Lower lobe of right lung (tissue), 2 donors: ENCODE data around the gene LMAN2. TPM values are rescaled to one million over a fixed set of nuclear protein-coding genes. Genes with fewer than 3 reads are reported as not detected.
A peak's percentile ranks its signal among the peaks of the same experiment; 100 is the strongest.

Source experiments
- ATAC-seq, 2 donors: fragments of 200-7000 bp; cut with Tn5 transposase; one replicate each; pipeline ENCODE4 v1.9.1; 2020 to 2022; ENCODE audit warnings: mild to moderate bottlenecking in 2 of 2, moderate library complexity in 2 of 2
- DNase-seq: peaks from one replicate; pipeline ENCODE4 v3.0.0-alpha.2; 2020
- H3K27ac ChIP-seq: fragments of 200-600 bp; one replicate; pipeline ENCODE4 v1.8.0; 2022
- H3K27me3 ChIP-seq: fragments of 200-600 bp; one replicate; pipeline ENCODE4 v1.8.0; 2022; ENCODE audit warnings: low read depth
- H3K36me3 ChIP-seq: fragments of 200-600 bp; one replicate; pipeline ENCODE4 v1.8.0; 2022; ENCODE audit warnings: mild to moderate bottlenecking
- H3K4me1 ChIP-seq: fragments of 200-600 bp; one replicate; pipeline ENCODE4 v1.8.0; 2022
- H3K4me3 ChIP-seq: fragments of 200-600 bp; one replicate; pipeline ENCODE4 v1.8.0; 2022; ENCODE audit warnings: mild to moderate bottlenecking
- H3K9me3 ChIP-seq: fragments of 200-600 bp; one replicate; pipeline ENCODE4 v1.8.0; 2022
- CTCF ChIP-seq: fragments of 200-600 bp; IDR thresholded peaks from one replicate; pipeline ENCODE4 v1.8.0; 2022; ENCODE audit warnings: antibody characterized with exemption, mild to moderate bottlenecking
- intact Hi-C: fragments of 100-400 bp; cut with DNase I; formaldehyde crosslinking; loops from one replicate; pipeline ENCODE4 v1.11.0; 2022
- total RNA-seq: library from RNA; stranded (reverse); fragmentation: NEBNext Ultra II Directional; extraction: Animal tissue kit (Norgen Biotek cat#: 25700); gene quantifications from one replicate; pipeline ENCODE4 v1.2.1, GENCODE V29; 2021
- donor health status: DM: no; HTN: yes; CAD: no; lungs with severe emphysema.

Gene LMAN2
- total RNA-seq, 1 donor from 2014 or later = 108 TPM

- Histone ChIP-seq H3K4me1 (peaks cover 55% of the 10 kb centered on the region), H3K36me3 (peaks cover 14% of the 10 kb centered on the region), H3K27ac (peak overlapping the region; percentile 24), H3K27me3 (no peaks in the 10 kb centered on the region), H3K9me3 (no peaks in the 10 kb centered on the region), H3K4me3 (peak overlapping the region; percentile 62)
- ATAC-seq (peak in 1 of 2 donors; percentile 2), DNase-seq (no peak)
- no peak for TF ChIP-seq CTCF
- intact Hi-C loops = no loop called here
These were observed 40.1 kb downstream of the LMAN2 start for GRCh38 chr5:177311392-177311722.

- H3K27ac ChIP-seq = peak overlapping the region; percentile 24
- no peak for DNase-seq
These were observed 40.6 kb downstream of the LMAN2 start for GRCh38 chr5:177310757-177311391.

GRCh38 chr5:177310332-177310731 is 41.1 kb downstream of the LMAN2 start:
- peak overlapping the region; percentile 24 for H3K27ac ChIP-seq
- no peak overlapping the region for H3K4me3 ChIP-seq
- no peaks in the 10 kb centered on the region for H3K27me3 ChIP-seq
- ATAC-seq (no peak), DNase-seq (no peak)
- no peak for TF ChIP-seq CTCF
- intact Hi-C loops = no loop called here
- peaks cover 63% of the 10 kb centered on the region for H3K4me1 ChIP-seq
- H3K9me3 ChIP-seq = no peaks in the 10 kb centered on the region
- peaks cover 24% of the 10 kb centered on the region for H3K36me3 ChIP-seq

More at GRCh38 chr5:177310757-177311391, 40.6 kb downstream of the LMAN2 start:
- Histone ChIP-seq H3K36me3 (peaks cover 19% of the 10 kb centered on the region), H3K4me1 (peaks cover 57% of the 10 kb centered on the region), H3K9me3 (no peaks in the 10 kb centered on the region), H3K4me3 (peak overlapping the region; percentile 62), H3K27me3 (no peaks in the 10 kb centered on the region)
- intact Hi-C loops = no loop called here
- no peak for TF ChIP-seq CTCF
- peak in 1 of 2 donors; percentile 1 for ATAC-seq

GRCh38 chr5:177309351-177310191 is 41.9 kb downstream of the LMAN2 start:
- Histone ChIP-seq H3K9me3 (no peaks in the 10 kb centered on the region), H3K36me3 (peaks cover 30% of the 10 kb centered on the region), H3K27me3 (no peaks in the 10 kb centered on the region), H3K27ac (no peak overlapping the region), H3K4me3 (no peak overlapping the region), H3K4me1 (peaks cover 71% of the 10 kb centered on the region)
- peak; percentile 89 for TF ChIP-seq CTCF
- ATAC-seq (peak; percentile 31 to 41), DNase-seq (peak; percentile 80)
- intact Hi-C loops = no loop called here

- Histone ChIP-seq H3K4me1 (peaks cover 77% of the 10 kb centered on the region), H3K27ac (peak overlapping the region; percentile 31), H3K27me3 (no peaks in the 10 kb centered on the region), H3K4me3 (no peak overlapping the region), H3K9me3 (no peaks in the 10 kb centered on the region), H3K36me3 (peaks cover 30% of the 10 kb centered on the region)
- no peak for DNase-seq
- intact Hi-C loops = no loop called here
- ATAC-seq = no peak
- no peak for TF ChIP-seq CTCF
These were observed 42.7 kb downstream of the LMAN2 start for GRCh38 chr5:177308740-177309139.
